GM06990 (cell line): ENCODE data around the gene PTPN14.
"Not testable (repeated sequence)": the region's sequence is repeated elsewhere in the genome, so short reads cannot be mapped to it uniquely, and the experiment has no call there.

Source experiments
- DNase-seq: peaks from one replicate; pipeline ENCODE4 v3.0.0-alpha.2; 2011; ENCODE audit not compliant: insufficient read length; ENCODE audit errors: extremely low read depth
- H3K27me3 ChIP-seq: replicated peaks from 2 replicates; pipeline ENCODE4 v1.6.0; 2011; ENCODE audit warnings: low read length; ENCODE audit not compliant: control insufficient read depth, insufficient read depth
- H3K36me3 ChIP-seq: 2 replicates; pipeline ENCODE4 v1.5.1; 2011; ENCODE audit warnings: low read length; ENCODE audit not compliant: control insufficient read depth, insufficient read depth
- H3K4me3 ChIP-seq: replicated peaks from 2 replicates; pipeline ENCODE4 v1.5.1; 2011; ENCODE audit warnings: low read depth, mild to moderate bottlenecking, control low read depth, low read length
- CTCF ChIP-seq: IDR thresholded peaks from 2 replicates; pipeline ENCODE4 v1.5.1; 2011; ENCODE audit warnings: low read length, control low read depth, mild to moderate bottlenecking, inconsistent platforms; ENCODE audit not compliant: insufficient read depth, poor library complexity, severe bottlenecking

The PTPN14 gene

DNA sequence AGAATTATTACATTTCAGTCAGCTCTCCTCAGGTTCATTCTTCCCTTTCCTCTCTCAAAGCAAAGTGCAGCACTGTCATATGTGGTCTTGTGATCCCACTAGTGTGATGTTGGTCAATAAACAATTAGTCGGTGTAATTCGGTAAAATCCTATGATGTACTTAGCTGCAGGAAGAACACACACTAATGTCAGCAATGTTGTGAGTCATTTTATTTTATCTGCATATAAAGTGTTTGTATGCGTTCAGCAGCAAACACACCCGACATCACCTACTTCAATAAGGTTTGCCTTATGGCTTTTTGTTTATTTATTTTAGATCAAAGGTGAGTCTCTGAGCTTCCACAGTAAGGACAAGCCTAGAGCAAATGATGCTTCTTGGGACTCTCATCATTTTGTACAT, 47.8 kb downstream of the PTPN14 start:
- Histone ChIP-seq H3K4me3 (no peak overlapping the region), H3K27me3 (no peaks in the 10 kb centered on the region; the same call in 1 of the 2 replicates), H3K36me3 (no peaks in the 10 kb centered on the region)
- no peak for DNase-seq
- no peak for TF ChIP-seq CTCF

- no peaks in the 10 kb centered on the region for H3K36me3 ChIP-seq
- no peak for DNase-seq
- H3K4me3 ChIP-seq: no peak overlapping the region
- no peak for TF ChIP-seq CTCF
- no peaks in the 10 kb centered on the region; the same call in 1 of the 2 replicates for H3K27me3 ChIP-seq
These were observed 50.9 kb downstream of the PTPN14 start for GRCh38 chr1:214500340-214501055.

DNA sequence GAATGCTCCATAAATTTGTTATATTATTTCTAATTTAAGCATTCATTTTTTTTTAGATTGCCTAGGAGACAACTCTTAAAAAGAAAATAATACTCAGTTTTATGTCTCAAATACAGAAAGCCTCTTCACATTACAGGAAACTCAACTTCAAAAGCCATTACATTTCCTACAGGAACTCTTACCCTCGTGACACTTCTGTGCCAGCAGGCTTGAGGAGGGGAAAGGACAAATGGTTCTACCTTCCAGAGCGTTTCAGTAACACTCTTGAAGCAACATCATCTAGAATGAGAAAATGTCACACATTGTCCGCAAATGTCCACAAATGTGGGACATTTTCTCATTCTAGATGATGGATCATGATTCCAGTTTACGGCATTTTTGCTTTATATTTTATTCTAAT, 51.7 kb downstream of the PTPN14 start:
- Histone ChIP-seq H3K36me3 (no peaks in the 10 kb centered on the region), H3K4me3 (no peak overlapping the region), H3K27me3 (no peaks in the 10 kb centered on the region; the same call in 1 of the 2 replicates)
- no peak for TF ChIP-seq CTCF
- no peak for DNase-seq

DNA sequence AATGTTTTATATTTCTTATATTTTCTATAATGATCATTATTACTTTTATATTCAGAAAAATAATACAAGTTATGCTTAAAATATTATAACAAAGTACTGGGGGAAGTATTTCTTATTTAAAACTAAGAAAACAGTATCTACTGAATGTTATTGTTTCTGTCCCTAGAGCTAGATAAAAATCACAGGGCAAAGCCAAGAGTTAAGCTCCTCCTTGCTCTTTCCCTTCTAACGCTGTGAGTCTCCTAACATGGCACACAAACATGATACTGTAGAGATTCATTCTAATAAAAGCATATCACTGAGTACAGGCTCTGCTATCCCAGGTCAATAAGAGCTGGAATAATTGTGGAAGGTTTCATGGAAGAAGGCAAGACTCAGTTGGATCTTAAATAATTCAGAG, 53.4 kb downstream of the PTPN14 start:
- no peak for DNase-seq
- no peaks in the 10 kb centered on the region for H3K27me3 ChIP-seq
- no peaks in the 10 kb centered on the region for H3K36me3 ChIP-seq
- no peak for TF ChIP-seq CTCF
- no peak overlapping the region for H3K4me3 ChIP-seq

- no peak for TF ChIP-seq CTCF
- H3K4me3 ChIP-seq: no peak overlapping the region
- no peak for DNase-seq
- no peaks in the 10 kb centered on the region for H3K27me3 ChIP-seq
- no peaks in the 10 kb centered on the region for H3K36me3 ChIP-seq
These were observed 55.3 kb downstream of the PTPN14 start for GRCh38 chr1:214496126-214496525.

DNA sequence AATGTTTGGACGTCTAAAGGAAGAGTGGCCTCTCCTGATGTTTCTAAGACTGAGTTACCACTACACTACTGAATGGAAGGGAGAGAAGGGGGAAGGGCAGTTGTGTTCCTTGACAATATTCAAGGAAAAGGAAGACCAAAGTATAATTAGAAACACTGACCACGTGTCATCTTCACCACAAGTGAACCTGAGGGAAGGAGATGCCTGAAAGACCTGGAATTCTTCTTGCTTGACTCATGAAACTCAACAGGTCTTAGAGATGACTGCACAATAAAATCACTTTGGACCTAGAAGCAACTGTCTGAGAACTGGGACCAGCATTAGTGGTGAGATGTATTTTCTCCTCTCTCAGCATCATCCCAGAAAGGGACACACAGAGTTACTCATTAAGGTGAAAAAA, 56.7 kb downstream of the PTPN14 start:
- no peak for DNase-seq
- H3K4me3 ChIP-seq: no peak overlapping the region
- TF ChIP-seq CTCF: no peak

GRCh38 chr1:214494179-214494578, 57.2 kb downstream of the PTPN14 start:
- H3K36me3 ChIP-seq, H3K4me3 ChIP-seq, H3K27me3 ChIP-seq, DNase-seq: not testable (repeated sequence)

More for the DNA sequence above, 56.7 kb downstream of the PTPN14 start:
- H3K27me3 ChIP-seq: no peaks in the 10 kb centered on the region
- H3K36me3 ChIP-seq: no peaks in the 10 kb centered on the region
